Posterior vena cava (tissue), 2 donors: Measurements from ENCODE around the gene ANXA2R. TPM values are rescaled to one million over a fixed set of nuclear protein-coding genes. Genes with fewer than 3 reads are reported as not detected.
"Not testable (repeated sequence)": the region's sequence is repeated elsewhere in the genome, so short reads cannot be mapped to it uniquely, and the experiment has no call there.

Source experiments
- DNase-seq: peaks from one replicate; pipeline ENCODE4 v3.0.0-alpha.2; 2020; ENCODE audit warnings: low spot score
- intact Hi-C, 2 donors: fragments of 100-400 bp; cut with DNase I; formaldehyde crosslinking; loops; one replicate each; pipeline versions ENCODE4 v1.14.1 to v1.14.2; 2022 to 2023
- long read RNA-seq, 2 donors: library from polyadenylated mRNA; unstranded; transcript quantifications; one replicate each; pipeline ENCODE4 v2.0.0, GENCODE V29; 2020 to 2021
- total RNA-seq, 2 donors: library from RNA; stranded (reverse); fragmentation: NEBNext Ultra II Directional; extraction: Animal tissue kit (Norgen Biotek cat#: 25700); gene quantifications; one replicate each; pipeline ENCODE4 v1.2.1, GENCODE V29; 2021
- donor health status: DM: yes; HTN: yes; CAD: no.
- donor health status: DM: yes; HTN: yes; CAD: no.

Gene ANXA2R
- 1 to 10 TPM; 2.3 to 4.7 TPM for total RNA-seq
- long read RNA-seq, donor 1, partial matches to known transcripts = 0 of 1 reads
- long read RNA-seq, donor 1, other reads (novel, unspliced or antisense) = 0 of 1 reads
- long read RNA-seq, donor 2 = 0 reads

- peak; percentile 96 for DNase-seq
- intact Hi-C loops = loop anchor here in 1 of 2 donors (5.0 kb wide), 1 partner anchor 33 kb away; no protein-coding TSS in a partner anchor
These were observed at the start of gene ANXA2R for GRCh38 chr5:43040287-43041098. ANXA2R (minus strand) TSS chr5:43040319; CDS start chr5:43040046, 273 bp downstream.

- intact Hi-C loops, DNase-seq: not testable (repeated sequence)
These were observed 46.2 kb upstream of the ANXA2R start for GRCh38 chr5:43086118-43086908.

- DNase-seq = no peak
- intact Hi-C loops = no loop called here
These were observed 45.3 kb upstream of the ANXA2R start for GRCh38 chr5:43085453-43085852.

- DNase-seq, intact Hi-C loops: not testable (repeated sequence)
These were observed 44.3 kb upstream of the ANXA2R start for GRCh38 chr5:43084468-43084867.

GRCh38 chr5:43081345-43081744, 41.2 kb upstream of the ANXA2R start:
- DNase-seq, intact Hi-C loops: not testable (repeated sequence)

GRCh38 chr5:43078956-43079355, 38.8 kb upstream of the ANXA2R start:
- no peak for DNase-seq
- intact Hi-C loops = no loop called here

GRCh38 chr5:43077446-43078191, 37.5 kb upstream of the ANXA2R start:
- DNase-seq, intact Hi-C loops: not testable (repeated sequence)

GRCh38 chr5:43075319-43076293, 35.5 kb upstream of the ANXA2R start:
- intact Hi-C loops = no loop called here
- DNase-seq = peak; percentile 92

GRCh38 chr5:43074987-43075318, 34.8 kb upstream of the ANXA2R start:
- intact Hi-C loops = no loop called here
- no peak for DNase-seq

GRCh38 chr5:43073597-43074546, 33.8 kb upstream of the ANXA2R start:
- intact Hi-C loops = no loop called here
- DNase-seq = no peak

- intact Hi-C loops, DNase-seq: not testable (repeated sequence)
These were observed 29.2 kb upstream of the ANXA2R start for GRCh38 chr5:43069401-43069720.

- intact Hi-C loops = no loop called here
- DNase-seq = no peak
These were observed 27.9 kb upstream of the ANXA2R start for GRCh38 chr5:43068037-43068436.

GRCh38 chr5:43066799-43067741, 27.0 kb upstream of the ANXA2R start:
- DNase-seq = peak; percentile 95
- intact Hi-C loops = loop anchor here in 1 of 2 donors (1.0 kb wide), 1 partner anchor 45 kb away; no protein-coding TSS in a partner anchor

- intact Hi-C loops = loop anchor here in 1 of 2 donors (2.0 kb wide), 1 partner anchor 23 kb away; no protein-coding TSS in a partner anchor
- peak; percentile 94 for DNase-seq
These were observed 26.1 kb upstream of the ANXA2R start for GRCh38 chr5:43065948-43066798.

GRCh38 chr5:43065387-43065947, 25.3 kb upstream of the ANXA2R start:
- intact Hi-C loops = loop anchor here in 1 of 2 donors (2.0 kb wide), 1 partner anchor 23 kb away; no protein-coding TSS in a partner anchor
- no peak for DNase-seq
